Calu3 (cell line): ENCODE measurements around the gene DUSP16. TPM values are rescaled to one million over a fixed set of nuclear protein-coding genes. Genes with fewer than 3 reads are reported as not detected.

Source experiments
- BruUV-seq: library from RNA; stranded (reverse); fragments of 400-500 nt; replicated peaks from 2 replicates; lab custom pipeline; 2021; lab: Mats Ljungman, UMichigan
- CTCF ChIA-PET: fragments of 300-600 bp; sonication (Branson Sonifier 250); formaldehyde crosslinking; loops from one replicate; lab custom pipeline; 2022; ENCODE audit warnings: antibody characterized with exemption; lab: Charles Lee
- DNase-seq: peaks from one replicate; pipeline ENCODE4 v3.0.0; 2022
- H3K27ac Mint-ChIP-seq: one replicate; pipeline ENCODE4 v1.8.0; 2022; ENCODE audit warnings: mixed read lengths; ENCODE audit not compliant: unreplicated experiment
- H3K27me3 Mint-ChIP-seq: one replicate; pipeline ENCODE4 v1.8.0; 2022; ENCODE audit warnings: mixed read lengths; ENCODE audit not compliant: unreplicated experiment
- H3K36me3 Mint-ChIP-seq: one replicate; pipeline ENCODE4 v1.8.0; 2022; ENCODE audit warnings: mild to moderate bottlenecking, moderate library complexity, mixed read lengths; ENCODE audit not compliant: insufficient read depth, unreplicated experiment
- H3K4me1 Mint-ChIP-seq: one replicate; pipeline ENCODE4 v1.8.0; 2022; ENCODE audit warnings: mild to moderate bottlenecking, low read depth, mixed read lengths; ENCODE audit not compliant: unreplicated experiment
- H3K4me3 Mint-ChIP-seq: one replicate; pipeline ENCODE4 v1.8.0; 2022; ENCODE audit warnings: mild to moderate bottlenecking, low read depth, moderate library complexity, mixed read lengths; ENCODE audit not compliant: unreplicated experiment
- H3K9me3 Mint-ChIP-seq: one replicate; pipeline ENCODE4 v1.8.0; 2022; ENCODE audit warnings: low read depth, mixed read lengths; ENCODE audit not compliant: unreplicated experiment
- intact Hi-C: fragments of 100-400 bp; cut with micrococcal nuclease; formaldehyde crosslinking; loops from one replicate; pipeline ENCODE4 v1.10.0; 2022; ENCODE audit not compliant: unreplicated experiment
- total RNA-seq: library from RNA; stranded (reverse); gene quantifications from 2 replicates; pipeline ENCODE4 v1.2.3, GENCODE V29; 2022
- TF ChIP-seq, protein P1 (sequence below): fragments of 200-600 bp; IDR thresholded peaks from one replicate; pipeline ENCODE4 v1.8.0; 2022; ENCODE audit warnings: antibody characterized with exemption; ENCODE audit not compliant: unreplicated experiment

The DUSP16 gene
- total RNA-seq, 1 experiment from 2014 or later: 25.8 TPM

DNA sequence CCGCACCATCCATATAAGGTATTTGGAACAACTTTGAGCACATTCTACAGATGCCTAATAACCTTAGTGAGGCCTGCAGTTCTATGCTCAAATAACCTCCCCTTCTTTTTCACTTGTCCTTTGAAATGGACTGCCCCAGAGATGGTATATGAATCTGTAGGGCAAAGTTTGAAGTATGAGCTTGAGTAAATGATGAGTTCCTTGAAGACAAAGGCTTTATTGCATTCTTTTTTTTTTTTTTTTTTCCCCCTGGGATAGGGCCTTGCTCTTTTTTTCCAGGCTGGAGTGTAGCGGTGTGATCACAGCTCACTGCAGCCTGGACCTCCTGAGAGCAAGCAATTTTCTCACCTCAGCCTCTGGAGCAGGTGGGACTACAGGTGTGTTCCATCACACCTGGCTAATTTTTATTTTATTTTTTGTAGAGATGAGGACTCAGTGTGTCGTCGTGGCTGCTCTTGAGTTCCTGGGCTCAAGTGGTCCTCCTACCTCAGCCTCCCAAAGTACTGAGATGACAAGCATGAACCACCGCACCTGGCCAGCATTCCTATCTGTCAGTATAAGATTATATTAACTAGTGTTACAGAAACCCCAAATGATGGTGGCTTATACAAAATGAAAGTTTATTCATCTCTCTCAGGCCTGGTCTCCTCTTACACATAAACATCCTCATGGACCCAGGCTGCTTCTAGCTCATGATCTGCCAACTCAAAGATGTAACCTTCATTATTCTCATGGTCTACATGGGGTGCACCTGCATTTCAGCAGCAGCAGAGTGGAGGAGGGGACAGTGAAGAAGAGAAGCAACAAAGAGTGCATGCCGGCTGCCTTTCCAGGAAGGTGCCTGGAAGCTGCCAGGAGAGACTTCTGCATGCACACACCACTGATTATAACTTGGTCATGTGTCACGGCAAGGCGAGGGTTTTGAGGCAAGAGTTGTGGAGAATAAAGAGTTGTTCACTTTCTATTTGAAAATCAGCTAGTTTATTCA lies 101.4 kb downstream of the DUSP16 start:
- Mint-ChIP-seq H3K4me3 (no peak overlapping the region), H3K4me1 (no peaks in the 10 kb centered on the region), H3K36me3 (peaks cover 5% of the 10 kb centered on the region), H3K27me3 (no peaks in the 10 kb centered on the region), H3K9me3 (no peaks in the 10 kb centered on the region), H3K27ac (no peak overlapping the region)
- TF ChIP-seq, protein P1, sequence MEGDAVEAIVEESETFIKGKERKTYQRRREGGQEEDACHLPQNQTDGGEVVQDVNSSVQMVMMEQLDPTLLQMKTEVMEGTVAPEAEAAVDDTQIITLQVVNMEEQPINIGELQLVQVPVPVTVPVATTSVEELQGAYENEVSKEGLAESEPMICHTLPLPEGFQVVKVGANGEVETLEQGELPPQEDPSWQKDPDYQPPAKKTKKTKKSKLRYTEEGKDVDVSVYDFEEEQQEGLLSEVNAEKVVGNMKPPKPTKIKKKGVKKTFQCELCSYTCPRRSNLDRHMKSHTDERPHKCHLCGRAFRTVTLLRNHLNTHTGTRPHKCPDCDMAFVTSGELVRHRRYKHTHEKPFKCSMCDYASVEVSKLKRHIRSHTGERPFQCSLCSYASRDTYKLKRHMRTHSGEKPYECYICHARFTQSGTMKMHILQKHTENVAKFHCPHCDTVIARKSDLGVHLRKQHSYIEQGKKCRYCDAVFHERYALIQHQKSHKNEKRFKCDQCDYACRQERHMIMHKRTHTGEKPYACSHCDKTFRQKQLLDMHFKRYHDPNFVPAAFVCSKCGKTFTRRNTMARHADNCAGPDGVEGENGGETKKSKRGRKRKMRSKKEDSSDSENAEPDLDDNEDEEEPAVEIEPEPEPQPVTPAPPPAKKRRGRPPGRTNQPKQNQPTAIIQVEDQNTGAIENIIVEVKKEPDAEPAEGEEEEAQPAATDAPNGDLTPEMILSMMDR: no peak
- CTCF ChIA-PET: interaction anchor here (0.6 to 1.4 kb wide), 2 partner anchors 25 to 111 kb away, joined by 3 to 7 read pairs; no protein-coding TSS in a partner anchor
- DNase-seq: no peak
- BruUV-seq: no TSS peak
- intact Hi-C loops: no loop called here

GRCh38 chr12:12456637-12457036 lies 106.0 kb downstream of the DUSP16 start:
- TF ChIP-seq, protein P1: no peak
- peaks cover 5% of the 10 kb centered on the region for H3K36me3 Mint-ChIP-seq
- no peaks in the 10 kb centered on the region for H3K9me3 Mint-ChIP-seq
- no peak for DNase-seq
- no peak overlapping the region for H3K27ac Mint-ChIP-seq
- intact Hi-C loops: no loop called here
- CTCF ChIA-PET: no interaction called here
- H3K27me3 Mint-ChIP-seq: no peaks in the 10 kb centered on the region
- H3K4me3 Mint-ChIP-seq: no peak overlapping the region
- no peaks in the 10 kb centered on the region for H3K4me1 Mint-ChIP-seq
- BruUV-seq: no TSS peak

DNA sequence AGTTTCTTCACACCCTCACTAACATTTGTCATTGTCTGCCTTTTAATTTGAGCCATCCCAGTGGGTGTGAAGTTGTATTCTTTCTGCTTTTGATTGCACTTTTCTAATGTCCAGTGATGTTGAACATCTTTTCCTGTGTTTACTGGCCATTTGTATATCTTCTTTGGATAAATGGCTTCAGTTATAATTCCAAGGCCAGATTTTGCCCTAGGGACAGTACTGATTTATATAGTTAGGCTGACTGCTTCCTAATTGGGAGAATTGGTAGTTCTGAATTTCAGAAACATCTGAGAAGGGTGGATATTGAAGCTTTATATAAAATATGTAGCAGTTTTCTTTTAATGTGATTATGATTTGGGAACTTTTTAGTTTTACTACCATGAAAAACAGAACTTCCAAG lies 108.3 kb downstream of the DUSP16 start:
- Mint-ChIP-seq H3K9me3 (no peaks in the 10 kb centered on the region), H3K4me1 (peaks cover 7% of the 10 kb centered on the region), H3K27ac (no peak overlapping the region), H3K27me3 (no peaks in the 10 kb centered on the region), H3K36me3 (peaks cover 13% of the 10 kb centered on the region), H3K4me3 (no peak overlapping the region)
- CTCF ChIA-PET: interaction anchor here (0.6 kb wide), 1 partner anchor 116 kb away, joined by 3 read pairs; no protein-coding TSS in a partner anchor
- DNase-seq: no peak
- no TSS peak for BruUV-seq
- intact Hi-C loops: loop anchor here (5.0 kb wide), 1 partner anchor 108 kb away; the partner anchor contains the start of gene DUSP16
- TF ChIP-seq, protein P1: no peak

GRCh38 chr12:12453635-12454034 lies 109.0 kb downstream of the DUSP16 start:
- H3K27ac Mint-ChIP-seq: no peak overlapping the region
- H3K4me3 Mint-ChIP-seq: no peak overlapping the region
- intact Hi-C loops: loop anchor here (5.0 kb wide), 1 partner anchor 109 kb away; the partner anchor contains the start of gene DUSP16
- no peaks in the 10 kb centered on the region for H3K9me3 Mint-ChIP-seq
- TF ChIP-seq, protein P1: no peak
- CTCF ChIA-PET: no interaction called here
- peaks cover 17% of the 10 kb centered on the region for H3K36me3 Mint-ChIP-seq
- BruUV-seq: no TSS peak
- peaks cover 14% of the 10 kb centered on the region for H3K4me1 Mint-ChIP-seq
- no peaks in the 10 kb centered on the region for H3K27me3 Mint-ChIP-seq
- DNase-seq: no peak
